T-helper 2 cell treated with Interferon-gamma antibody and Interleukin-4, amounts not matched to agents 100 ng/mL and 5 ng/mL, for 36 hours (primary cell): ENCODE measurements around the gene GRM7. TPM values are rescaled to one million over a fixed set of nuclear protein-coding genes. Genes with fewer than 3 reads are reported as not detected.

Experiments used
- intact Hi-C: fragments of 100-400 bp; cut with micrococcal nuclease; formaldehyde crosslinking; loops from one replicate; pipeline ENCODE4 v1.15.1; 2023
- total RNA-seq: library from RNA; stranded (reverse); gene quantifications from 2 replicates; pipeline ENCODE4 v1.2.3, GENCODE V29; 2022

Gene GRM7
- total RNA-seq, 1 donor from 2014 or later: not detected

DNA sequence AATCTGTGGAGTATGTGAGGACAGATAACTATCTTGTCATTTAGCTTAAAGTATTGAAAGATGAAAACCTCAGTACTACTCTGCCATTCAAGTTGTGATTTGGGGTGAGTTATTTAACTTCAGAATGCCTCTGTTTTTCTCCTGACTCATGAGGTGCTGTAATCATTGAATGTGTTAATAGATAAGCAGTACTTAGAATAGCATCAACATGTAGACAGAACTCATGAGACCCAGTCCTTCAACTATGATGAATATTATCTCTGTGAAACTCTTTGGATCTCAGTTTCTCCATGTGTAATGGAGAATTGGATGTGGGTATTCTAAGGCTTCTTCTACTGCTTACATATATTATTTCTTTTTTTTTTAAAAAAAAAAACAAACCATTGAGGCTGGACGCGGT is 431.4 kb downstream of the GRM7 start:
- intact Hi-C loops: no loop called here

DNA sequence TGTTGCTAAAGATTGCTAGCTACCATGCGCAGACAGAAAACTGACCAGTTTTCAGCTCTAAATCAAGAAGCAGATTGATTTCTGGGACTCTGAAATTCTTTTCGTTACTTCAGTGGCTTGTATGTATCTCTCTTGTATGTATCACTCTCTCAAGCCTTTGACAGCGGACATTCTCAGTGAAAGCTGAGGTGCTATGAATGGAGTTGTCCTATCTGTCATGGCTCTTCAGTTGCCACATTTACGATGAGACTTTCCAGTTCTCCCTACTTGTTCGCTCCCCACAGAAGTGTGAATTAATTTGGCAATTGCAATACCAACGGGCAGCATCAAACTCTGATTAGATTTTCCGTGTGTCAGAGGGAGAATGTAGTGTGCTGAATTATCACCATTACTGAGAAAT is 432.4 kb downstream of the GRM7 start:
- intact Hi-C loops: no loop called here

DNA sequence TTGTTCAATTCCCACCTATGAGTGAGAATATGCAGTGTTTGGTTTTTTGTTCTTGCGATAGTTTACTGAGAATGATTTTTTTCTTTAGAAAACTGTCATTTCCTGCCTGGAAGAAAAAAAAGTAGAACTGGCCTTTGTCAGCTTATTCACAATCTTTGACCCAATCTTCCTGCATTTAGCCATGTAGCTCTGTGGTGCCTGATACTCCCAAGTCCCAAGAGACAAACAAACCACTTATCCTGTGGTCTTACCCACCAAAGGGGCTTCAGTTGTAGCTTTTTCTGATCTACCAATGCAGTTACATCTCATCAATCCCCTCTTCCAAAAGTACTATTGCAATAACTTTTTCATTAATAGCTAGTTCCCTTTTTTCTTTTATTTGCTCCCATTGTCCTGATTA is 444.6 kb downstream of the GRM7 start:
- intact Hi-C loops: no loop called here

- intact Hi-C loops: no loop called here
Observed at GRCh38 chr3:7306901-7307300, 446.0 kb downstream of the GRM7 start.

DNA sequence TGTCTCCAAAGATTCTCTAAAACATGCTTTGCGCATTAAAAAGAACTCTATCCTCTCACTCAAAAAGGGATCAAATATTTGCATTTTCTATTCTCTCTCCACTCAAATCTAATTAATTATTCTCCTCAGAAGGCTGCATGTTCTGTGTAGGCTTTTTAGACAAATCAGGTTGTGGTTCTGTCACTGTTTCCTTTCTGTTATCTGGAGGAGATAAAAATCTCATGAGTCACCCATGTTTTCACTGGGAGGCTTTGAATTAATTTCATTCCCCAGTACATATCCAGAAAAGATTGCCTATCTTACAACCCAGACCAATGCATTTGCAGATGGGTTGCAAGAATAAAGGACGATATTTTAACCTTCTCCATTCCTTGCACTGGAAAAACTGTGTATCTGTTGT is 446.5 kb downstream of the GRM7 start:
- intact Hi-C loops: no loop called here

DNA sequence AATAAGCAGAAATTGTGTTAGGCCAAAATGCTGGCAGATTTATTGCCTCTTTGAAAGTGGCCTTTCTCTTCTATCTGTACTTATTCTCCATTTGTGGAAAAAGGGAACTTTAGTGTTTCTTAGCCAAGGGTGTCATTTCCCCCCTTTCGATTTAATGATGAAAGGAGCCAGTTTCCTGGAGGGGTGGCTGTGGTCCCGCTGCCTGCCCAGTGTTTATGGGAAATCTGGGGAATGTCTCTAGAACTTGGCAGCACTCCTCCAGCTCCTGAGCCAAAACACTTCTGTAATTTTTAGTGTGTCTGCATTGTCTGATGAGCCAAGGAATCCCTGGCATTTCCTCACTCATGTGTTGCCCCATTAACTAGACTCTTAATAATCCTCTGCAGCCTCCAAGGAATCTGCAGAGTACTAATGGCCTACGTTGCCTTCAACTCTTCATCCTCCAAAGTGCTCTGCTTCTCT is 448.8 kb downstream of the GRM7 start:
- intact Hi-C loops: no loop called here

DNA sequence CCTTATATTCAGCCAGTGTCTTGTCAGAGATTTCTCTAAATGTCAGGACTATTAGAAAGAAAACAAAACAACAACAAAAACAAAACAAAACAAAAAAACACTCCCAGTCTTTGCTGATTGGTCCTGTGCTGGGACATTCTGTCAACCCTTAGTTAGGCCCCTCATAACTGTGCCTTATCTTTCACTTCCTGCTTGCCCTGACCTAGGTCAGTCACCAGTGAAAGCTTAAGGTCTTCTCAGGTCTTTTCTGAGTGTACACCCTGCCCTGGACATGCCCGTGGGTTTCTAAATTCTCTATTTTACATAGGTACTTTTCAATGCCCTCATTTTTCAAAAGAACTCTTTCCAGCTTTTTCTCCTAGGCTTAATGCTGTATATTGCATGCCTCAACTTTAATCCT is 454.1 kb downstream of the GRM7 start:
- intact Hi-C loops: no loop called here

GRCh38 chr3:7322957-7323669 is 462.2 kb downstream of the GRM7 start:
- intact Hi-C loops: no loop called here

DNA sequence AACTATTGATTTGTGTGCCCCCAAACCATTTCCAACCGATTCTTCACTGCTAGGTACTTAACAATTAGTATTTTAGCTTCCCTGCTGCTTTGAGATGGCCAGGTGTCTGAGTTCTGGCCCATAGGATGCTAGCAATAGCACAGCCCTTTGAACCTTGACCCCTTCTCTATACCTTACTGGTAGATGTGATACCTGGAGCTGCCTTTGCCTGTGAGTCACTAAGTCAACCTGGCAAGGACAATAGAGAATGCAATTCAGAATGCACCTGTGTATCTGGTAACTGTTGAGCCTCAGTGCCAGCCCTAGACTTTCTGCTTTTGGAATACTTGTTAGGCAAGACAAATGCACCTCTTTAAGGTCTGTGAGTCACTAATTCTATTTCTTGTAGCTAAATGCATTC is 467.4 kb downstream of the GRM7 start:
- intact Hi-C loops: no loop called here

- intact Hi-C loops: no loop called here
Observed at GRCh38 chr3:7332696-7333095, 471.8 kb downstream of the GRM7 start.

DNA sequence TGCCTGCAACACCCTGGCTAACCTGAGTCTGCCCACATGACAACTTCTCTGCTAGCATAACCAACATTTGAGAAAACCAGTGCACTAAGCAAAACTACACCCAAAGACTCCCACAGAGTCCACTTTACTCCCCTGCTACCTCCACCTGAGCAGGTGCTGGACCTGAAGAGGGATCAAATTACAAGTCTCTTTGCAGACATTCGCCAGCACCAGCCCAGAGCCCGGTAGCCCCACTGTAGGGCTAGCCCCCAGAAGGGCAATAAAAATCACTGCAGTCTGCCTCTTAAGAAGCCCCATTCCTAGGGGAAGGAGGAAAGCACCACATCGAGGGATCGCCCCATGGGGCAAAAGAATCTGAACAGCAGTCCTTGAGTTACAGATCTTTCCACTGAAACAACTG is 472.2 kb downstream of the GRM7 start:
- intact Hi-C loops: no loop called here

DNA sequence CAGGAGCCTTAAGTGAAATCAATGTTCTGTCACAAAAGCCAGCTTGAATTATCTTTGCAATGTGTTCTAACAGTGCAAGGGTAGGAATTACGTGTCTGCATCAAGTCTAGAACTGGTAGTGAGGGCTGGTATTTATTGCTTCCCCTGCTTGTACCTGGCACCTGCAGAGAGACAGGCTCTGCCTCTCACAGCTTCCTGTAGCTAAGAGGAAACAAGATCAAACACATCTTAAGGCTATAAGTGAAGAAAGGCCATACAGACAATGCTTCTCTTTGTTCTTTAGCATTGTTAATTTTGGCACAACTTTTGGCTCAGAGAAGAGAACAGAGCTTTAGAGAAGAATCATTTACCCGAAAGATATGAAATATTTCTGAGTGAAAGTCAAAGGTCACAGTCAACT is 479.9 kb downstream of the GRM7 start:
- intact Hi-C loops: no loop called here

DNA sequence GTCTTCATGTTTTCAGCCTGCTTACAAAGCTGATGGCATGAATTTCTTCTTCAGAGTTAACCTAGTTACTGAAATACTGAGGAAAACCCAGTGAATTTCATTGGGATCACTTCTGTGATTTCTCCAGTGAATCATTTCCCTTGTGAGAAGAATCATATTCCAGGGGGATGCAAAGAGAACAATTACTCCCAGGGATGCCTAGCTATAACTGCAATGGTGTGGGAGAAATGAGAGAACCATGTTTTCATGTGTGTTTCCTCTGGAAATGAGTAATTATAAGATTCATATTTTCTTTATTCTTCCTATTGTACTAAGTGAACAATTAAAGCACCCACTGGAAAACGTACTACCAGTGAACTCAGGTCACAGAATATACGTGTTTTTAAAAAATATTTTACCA is 485.4 kb downstream of the GRM7 start:
- intact Hi-C loops: no loop called here

- intact Hi-C loops: no loop called here
Observed at GRCh38 chr3:7357101-7357500, 496.2 kb downstream of the GRM7 start.

- intact Hi-C loops: no loop called here
Observed at GRCh38 chr3:7367968-7368367, 507.1 kb downstream of the GRM7 start.

DNA sequence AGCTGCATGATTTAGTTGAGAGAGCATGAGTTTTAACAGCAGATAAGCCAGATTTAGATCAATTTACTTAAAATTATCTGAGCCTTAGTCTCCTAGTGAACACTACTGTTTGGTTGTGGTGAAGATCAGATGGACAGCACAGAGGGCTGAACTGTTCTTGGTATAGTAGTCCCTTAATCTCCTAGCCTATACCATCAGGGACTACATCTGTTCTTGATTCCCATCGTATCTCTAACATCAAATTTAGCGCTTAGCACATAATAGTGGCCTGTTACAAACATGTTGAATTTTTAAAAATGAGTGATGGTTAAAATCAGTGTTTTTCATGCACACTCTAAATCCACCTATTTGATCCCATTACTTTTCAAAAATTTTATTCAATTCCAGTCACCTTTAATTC is 507.7 kb downstream of the GRM7 start:
- intact Hi-C loops: no loop called here

DNA sequence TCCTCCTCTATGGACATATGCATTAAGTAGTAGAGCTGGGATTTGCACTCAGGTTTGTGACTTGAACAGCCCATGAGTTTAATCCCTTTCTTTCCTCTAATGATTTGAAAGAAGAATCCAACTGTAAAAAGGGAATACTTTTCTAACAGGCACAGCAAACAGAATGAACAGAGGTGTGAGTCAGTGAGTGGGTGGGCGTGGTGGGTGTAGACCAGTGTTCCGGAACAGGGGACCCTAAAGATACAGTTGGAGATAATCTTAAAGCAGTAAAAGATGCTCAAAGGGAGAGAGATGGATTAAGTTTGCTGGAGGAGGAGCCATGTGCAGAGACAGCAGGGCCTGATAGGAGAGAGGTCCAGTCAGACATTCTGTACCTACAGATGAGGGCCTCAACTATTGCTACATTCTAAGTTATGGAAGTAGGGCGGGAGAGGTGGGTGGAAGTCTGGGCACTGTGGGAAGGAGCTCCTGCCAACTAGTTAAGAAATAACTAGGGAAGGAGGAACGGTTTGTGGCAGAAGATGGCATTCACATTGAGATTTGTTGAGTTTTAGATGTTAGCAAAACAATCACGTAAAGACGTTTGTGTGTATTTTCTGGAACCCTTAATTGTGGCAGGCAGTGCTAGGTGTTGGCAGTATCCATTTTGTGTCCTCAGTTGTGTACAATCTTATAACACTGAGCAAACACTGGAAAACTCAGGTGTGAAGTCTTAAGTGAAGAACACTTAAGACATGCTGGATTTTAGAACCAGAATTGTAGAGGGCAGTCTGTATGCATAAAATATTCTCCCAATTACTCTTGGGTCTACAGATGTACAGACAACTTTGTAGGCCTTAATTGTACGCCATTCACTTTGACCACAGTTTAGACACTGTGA is 511.0 kb downstream of the GRM7 start:
- intact Hi-C loops: no loop called here

DNA sequence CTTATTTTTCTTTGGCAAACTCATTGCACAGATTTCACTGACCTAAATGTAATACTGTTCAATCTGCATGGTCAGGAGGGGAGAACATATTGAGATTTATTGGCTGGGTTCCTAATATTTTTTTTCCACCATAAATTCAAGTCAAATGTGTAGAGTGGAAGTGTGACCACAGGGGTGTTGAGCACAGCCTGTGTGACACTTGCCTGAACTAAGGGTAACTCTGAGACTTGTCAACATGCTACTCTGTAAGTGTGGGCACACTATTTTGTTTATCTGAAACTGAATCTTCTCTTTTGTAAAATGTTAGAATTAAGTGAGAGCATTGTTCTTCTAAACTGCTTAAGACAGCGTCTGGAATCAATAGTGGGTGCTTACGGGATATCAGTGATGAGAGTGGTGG is 516.2 kb downstream of the GRM7 start:
- intact Hi-C loops: no loop called here

DNA sequence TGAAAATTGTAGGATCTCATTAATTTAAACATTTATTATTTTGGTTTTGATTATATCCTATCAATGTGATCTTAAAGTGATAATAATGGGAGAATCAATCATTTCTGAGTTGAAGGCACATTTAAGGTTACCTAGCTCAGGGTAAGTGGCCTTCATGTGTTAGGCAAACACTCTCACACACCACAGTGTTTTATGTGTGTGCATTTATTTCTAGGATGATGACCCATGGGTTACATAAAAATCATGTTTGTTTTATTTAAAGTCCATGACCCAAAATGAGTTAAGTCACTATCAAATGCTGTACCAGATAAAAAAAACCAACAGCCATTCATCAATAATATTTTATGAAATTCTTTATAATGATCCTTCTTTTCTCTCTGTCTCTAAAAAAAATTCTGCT is 520.8 kb downstream of the GRM7 start:
- intact Hi-C loops: no loop called here

- intact Hi-C loops: no loop called here
Observed at GRCh38 chr3:7382293-7383010, 521.5 kb downstream of the GRM7 start.

- intact Hi-C loops: loop anchor here (2.0 kb wide), 1 partner anchor 17 kb away; no protein-coding TSS in a partner anchor
Observed at GRCh38 chr3:7385635-7386034, 524.7 kb downstream of the GRM7 start.

DNA sequence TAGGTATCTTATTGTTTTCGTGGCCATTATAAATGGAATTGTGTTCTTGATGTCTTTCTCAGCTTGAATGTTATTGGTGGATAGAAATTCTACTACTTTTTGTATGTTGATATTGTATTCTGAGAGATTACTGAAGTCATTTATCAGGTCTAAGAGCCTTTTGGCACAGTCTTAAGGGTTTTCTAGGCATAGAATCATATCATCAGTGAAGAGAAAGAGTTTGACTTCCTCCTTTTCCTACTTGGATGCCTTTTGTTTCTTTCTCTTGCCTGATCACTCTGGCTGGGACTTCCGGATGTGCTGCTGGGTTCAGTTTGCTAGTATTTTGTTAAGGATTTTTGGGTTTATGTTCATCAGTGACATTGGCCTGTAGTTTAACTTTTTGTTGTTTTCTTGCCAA is 527.1 kb downstream of the GRM7 start:
- intact Hi-C loops: no loop called here
